BLaER1 treated with 17β-estradiol and CSF1 and Interleukin-3, amounts not matched to agents 10 nM and 100 nM (cell line): ENCODE results near the gene BTBD9.
"Not testable (repeated sequence)": the region's sequence is repeated elsewhere in the genome, so short reads cannot be mapped to it uniquely, and the experiment has no call there.

ENCODE experiments used
- H3K27ac ChIP-seq, 11 experiments: shearing (Covaris generic); formaldehyde crosslinking; 2 replicates each; pipeline ENCODE4 v1.8.1; 2022
- H3K27me3 ChIP-seq, 11 experiments: shearing (Covaris generic); formaldehyde crosslinking; 2 replicates each; pipeline ENCODE4 v1.8.1; 2022
- H3K36me3 ChIP-seq, 11 experiments: shearing (Covaris generic); formaldehyde crosslinking; 2 replicates each; pipeline ENCODE4 v1.8.1; 2022
- H3K4me1 ChIP-seq, 10 experiments: shearing (Covaris generic); formaldehyde crosslinking; 2 replicates each; pipeline ENCODE4 v1.8.1; 2022
- H3K4me2 ChIP-seq, 11 experiments: shearing (Covaris generic); formaldehyde crosslinking; 2 replicates each; pipeline ENCODE4 v1.8.1; 2022
- H3K4me3 ChIP-seq, 10 experiments: shearing (Covaris generic); formaldehyde crosslinking; 2 replicates each; pipeline ENCODE4 v1.8.1; 2022
- H3K9ac ChIP-seq, 11 experiments: shearing (Covaris generic); formaldehyde crosslinking; 2 replicates each; pipeline ENCODE4 v1.8.1; 2022
- H3K9me3 ChIP-seq, 11 experiments: shearing (Covaris generic); formaldehyde crosslinking; replicated peaks in 1 of 11; 2 replicates each; pipeline ENCODE4 v1.8.1; 2022
- H4K20me1 ChIP-seq, 11 experiments: shearing (Covaris generic); formaldehyde crosslinking; 2 replicates each; pipeline ENCODE4 v1.8.1; 2022
- Cebpa-rat ChIP-seq, 11 experiments: shearing (Covaris generic); IDR thresholded peaks; 2 replicates each; pipeline ENCODE4 v1.8.1; 2022

The BTBD9 gene

DNA sequence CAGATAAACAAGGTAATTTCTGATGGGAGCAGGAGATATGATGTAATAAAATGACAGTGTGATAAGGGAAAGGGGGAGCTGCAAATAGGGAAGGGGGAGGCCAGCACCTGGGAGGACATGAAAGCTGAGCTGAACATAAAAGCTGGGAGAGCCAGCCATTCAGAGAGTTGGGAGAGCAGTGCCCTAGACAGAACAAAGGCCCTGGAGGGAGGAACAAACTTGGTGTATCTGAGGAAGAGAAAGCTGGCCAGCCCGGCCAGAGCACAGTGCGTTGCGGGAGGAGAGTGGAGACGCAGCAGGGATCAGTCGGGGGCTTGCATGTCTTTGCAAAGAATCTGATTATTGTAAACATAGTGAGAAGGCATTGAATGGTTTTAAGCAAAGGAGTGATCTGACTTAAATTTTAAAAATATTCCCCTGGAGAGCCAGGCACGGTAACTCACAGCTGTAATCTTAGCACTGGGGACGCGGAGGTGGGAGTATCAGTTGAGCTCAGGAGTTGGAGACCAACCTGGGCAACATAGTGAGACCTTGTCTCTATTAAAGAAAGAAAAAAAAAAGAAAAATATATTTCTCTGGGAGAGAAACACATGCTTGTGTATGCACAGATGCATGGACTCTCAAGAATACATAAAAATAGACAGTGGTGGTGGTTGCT lies 502.0 kb downstream of the BTBD9 start:
- no peak overlapping the region for H3K27ac ChIP-seq
- peaks cover 30 to 100% (median 81%) of the 10 kb centered on the region in 11 experiments; a peak in 21 of 22 replicates for H4K20me1 ChIP-seq
- no peak overlapping the region for H3K4me3 ChIP-seq
- H3K36me3 ChIP-seq, result peaks cover 23 to 97% (median 64%) of the 10 kb centered on the region in 11 experiments; a peak in 20 of 22 replicates
- H3K4me2 ChIP-seq, result no peak overlapping the region
- H3K9ac ChIP-seq, result no peak overlapping the region
- no peak for TF ChIP-seq Cebpa-rat (IDR thresholded peaks at IDR 0.05)
- no peaks in the 10 kb centered on the region for H3K9me3 ChIP-seq
- H3K27me3 ChIP-seq, result no peaks in the 10 kb centered on the region
- H3K4me1 ChIP-seq, result peaks cover 0 to 9% (median 0%) of the 10 kb centered on the region in 10 experiments; a peak in 6 of 20 replicates

GRCh38 chr6:38136547-38136946 lies 503.2 kb downstream of the BTBD9 start:
- Histone ChIP-seq H3K27ac (no peak overlapping the region), H3K9ac (no peak overlapping the region), H3K36me3 (peaks cover 29 to 94% (median 61%) of the 10 kb centered on the region in 11 experiments), H4K20me1 (peaks cover 25 to 100% (median 80%) of the 10 kb centered on the region in 11 experiments; a peak in 20 of 22 replicates), H3K9me3 (no peaks in the 10 kb centered on the region), H3K4me1 (peaks cover 0 to 9% (median 0%) of the 10 kb centered on the region in 10 experiments; a peak in 6 of 20 replicates), H3K4me3 (no peak overlapping the region), H3K4me2 (no peak overlapping the region), H3K27me3 (no peaks in the 10 kb centered on the region)
- TF ChIP-seq Cebpa-rat (IDR thresholded peaks at IDR 0.05), result no peak

DNA sequence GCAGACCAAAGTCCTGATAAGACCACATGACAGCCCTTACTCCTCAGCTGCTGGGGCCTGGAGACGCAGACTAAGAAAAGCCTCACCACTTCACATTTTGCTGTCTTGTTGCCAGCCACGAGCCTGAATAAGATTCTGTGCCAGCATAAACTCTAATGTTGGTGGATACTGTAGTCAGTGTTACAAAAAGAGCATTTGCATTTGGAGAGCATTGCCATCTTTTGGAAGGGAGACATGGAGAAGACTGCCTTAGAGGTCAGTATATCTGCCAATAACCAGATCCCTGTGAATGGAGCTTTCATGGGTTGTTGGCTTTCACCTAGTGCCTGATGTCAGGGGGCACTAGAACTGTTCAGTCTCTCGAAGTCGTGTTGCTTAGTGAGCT lies 505.0 kb downstream of the BTBD9 start:
- no peak for TF ChIP-seq Cebpa-rat (IDR thresholded peaks at IDR 0.05)
- Histone ChIP-seq H3K4me3 (no peak overlapping the region), H4K20me1 (peaks cover 23 to 100% (median 68%) of the 10 kb centered on the region in 11 experiments; a peak in 19 of 22 replicates)

DNA sequence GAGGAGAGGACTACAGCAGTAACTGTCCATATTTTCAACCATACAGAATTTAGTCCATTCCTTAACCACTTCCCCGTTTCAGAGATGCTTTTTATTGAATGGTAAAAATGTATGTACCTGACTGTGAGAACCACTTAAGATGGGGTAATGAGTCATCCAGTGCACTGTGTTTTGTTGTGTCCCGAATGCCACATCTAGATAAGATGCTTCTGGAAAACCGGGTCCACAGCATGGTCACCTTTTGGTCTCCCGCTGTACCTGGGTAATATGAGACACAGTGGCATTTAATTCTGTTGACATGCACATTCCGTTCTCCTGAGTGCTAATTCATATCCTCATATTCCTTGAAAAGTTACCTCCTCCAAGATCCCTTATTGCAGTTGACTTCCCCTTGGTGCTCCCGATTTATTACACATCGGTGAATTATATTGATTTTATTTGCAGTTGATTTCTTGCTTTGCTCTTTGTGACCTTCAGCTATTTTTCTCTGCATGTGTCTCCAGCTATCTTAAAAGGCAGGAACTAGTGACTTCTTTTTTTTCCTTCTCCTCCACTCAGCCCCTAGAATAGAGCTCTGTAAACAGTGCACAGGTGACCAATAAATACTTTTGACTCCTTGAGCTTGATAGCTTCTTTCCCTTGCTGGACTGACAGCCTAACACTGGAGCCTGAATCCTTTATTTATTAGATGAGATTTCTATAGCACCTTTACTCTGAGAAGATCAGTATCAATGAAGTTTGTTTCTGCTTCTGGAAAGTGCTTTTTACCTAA lies 505.6 kb downstream of the BTBD9 start:
- Histone ChIP-seq H3K9me3 (peaks cover 0 to 8% (median 0%) of the 10 kb centered on the region in 11 experiments; a peak in 3 of 22 replicates), H3K36me3 (peaks cover 21 to 83% (median 54%) of the 10 kb centered on the region in 11 experiments), H3K4me1 (peaks cover 0 to 5% (median 0%) of the 10 kb centered on the region in 10 experiments; a peak in 6 of 20 replicates), H3K9ac (no peak overlapping the region), H3K27ac (no peak overlapping the region), H3K27me3 (no peaks in the 10 kb centered on the region), H3K4me2 (no peak overlapping the region), H4K20me1 (peaks cover 23 to 100% (median 63%) of the 10 kb centered on the region in 11 experiments; a peak in 19 of 22 replicates), H3K4me3 (no peak overlapping the region)
- no peak for TF ChIP-seq Cebpa-rat (IDR thresholded peaks at IDR 0.05)

More for the DNA sequence above, 505.0 kb downstream of the BTBD9 start:
- no peak overlapping the region for H3K4me2 ChIP-seq
- peaks cover 23 to 81% (median 57%) of the 10 kb centered on the region in 11 experiments for H3K36me3 ChIP-seq
- no peaks in the 10 kb centered on the region for H3K27me3 ChIP-seq
- peaks cover 0 to 9% (median 0%) of the 10 kb centered on the region in 10 experiments; a peak in 6 of 20 replicates for H3K4me1 ChIP-seq
- H3K9me3 ChIP-seq, result peaks cover 0 to 4% (median 0%) of the 10 kb centered on the region in 11 experiments; a peak in 1 of 22 replicates
- no peak overlapping the region for H3K9ac ChIP-seq
- no peak overlapping the region for H3K27ac ChIP-seq

DNA sequence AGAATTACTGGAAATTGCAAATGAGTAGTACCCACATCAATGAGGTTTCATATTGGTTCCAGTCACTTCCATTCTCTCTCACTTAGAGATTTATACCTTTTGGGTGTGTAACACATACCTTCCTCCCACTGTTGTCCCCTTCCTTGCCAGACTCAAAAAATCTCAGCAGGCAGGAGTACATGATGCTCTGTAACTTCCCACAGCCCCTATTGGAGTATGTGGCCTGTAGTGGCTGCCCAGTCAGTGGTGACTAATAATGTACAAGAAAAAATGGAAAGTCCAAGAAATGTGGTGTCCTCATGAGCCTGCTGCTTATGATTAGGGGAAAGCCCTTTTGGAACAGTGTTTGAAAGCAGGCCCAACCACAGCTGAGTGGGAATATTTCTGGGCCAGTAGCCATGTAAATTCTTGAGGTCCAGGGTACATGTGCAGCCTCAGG lies 508.2 kb downstream of the BTBD9 start:
- Histone ChIP-seq H3K9me3 (peaks cover 0 to 21% (median 7%) of the 10 kb centered on the region in 11 experiments; a peak in 10 of 22 replicates), H3K36me3 (peaks cover 33 to 84% (median 56%) of the 10 kb centered on the region in 11 experiments), H3K4me3 (no peak overlapping the region), H3K9ac (no peak overlapping the region), H3K27me3 (no peaks in the 10 kb centered on the region), H3K27ac (no peak overlapping the region), H3K4me2 (no peak overlapping the region), H4K20me1 (peaks cover 10 to 97% (median 46%) of the 10 kb centered on the region in 11 experiments; a peak in 19 of 22 replicates), H3K4me1 (no peaks in the 10 kb centered on the region)
- TF ChIP-seq Cebpa-rat (IDR thresholded peaks at IDR 0.05), result no peak

GRCh38 chr6:38127284-38127683 lies 512.4 kb downstream of the BTBD9 start:
- H3K27ac ChIP-seq, result no peak overlapping the region
- H3K4me1 ChIP-seq, result no peaks in the 10 kb centered on the region
- no peak for TF ChIP-seq Cebpa-rat (IDR thresholded peaks at IDR 0.05)

GRCh38 chr6:38124224-38124926 lies 515.4 kb downstream of the BTBD9 start:
- not testable (repeated sequence) for H3K4me3 ChIP-seq, H3K27ac ChIP-seq, H3K4me1 ChIP-seq, H3K27me3 ChIP-seq, H3K4me2 ChIP-seq, H3K9ac ChIP-seq
- Histone ChIP-seq H3K9me3 (peaks cover 0 to 34% (median 17%) of the 10 kb centered on the region in 11 experiments; a peak in 15 of 22 replicates), H3K36me3 (peaks cover 68 to 98% (median 82%) of the 10 kb centered on the region in 11 experiments), H4K20me1 (peaks cover 0 to 95% (median 16%) of the 10 kb centered on the region in 11 experiments; a peak in 14 of 22 replicates)

More at GRCh38 chr6:38127284-38127683, 512.4 kb downstream of the BTBD9 start:
- Histone ChIP-seq H3K9me3 (peaks cover 0 to 36% (median 22%) of the 10 kb centered on the region in 11 experiments; a peak in 15 of 22 replicates), H3K4me2 (no peak overlapping the region), H3K4me3 (no peak overlapping the region), H3K27me3 (no peaks in the 10 kb centered on the region), H4K20me1 (peaks cover 4 to 95% (median 18%) of the 10 kb centered on the region in 11 experiments; a peak in 14 of 22 replicates), H3K36me3 (peaks cover 49 to 90% (median 65%) of the 10 kb centered on the region in 11 experiments), H3K9ac (no peak overlapping the region)

DNA sequence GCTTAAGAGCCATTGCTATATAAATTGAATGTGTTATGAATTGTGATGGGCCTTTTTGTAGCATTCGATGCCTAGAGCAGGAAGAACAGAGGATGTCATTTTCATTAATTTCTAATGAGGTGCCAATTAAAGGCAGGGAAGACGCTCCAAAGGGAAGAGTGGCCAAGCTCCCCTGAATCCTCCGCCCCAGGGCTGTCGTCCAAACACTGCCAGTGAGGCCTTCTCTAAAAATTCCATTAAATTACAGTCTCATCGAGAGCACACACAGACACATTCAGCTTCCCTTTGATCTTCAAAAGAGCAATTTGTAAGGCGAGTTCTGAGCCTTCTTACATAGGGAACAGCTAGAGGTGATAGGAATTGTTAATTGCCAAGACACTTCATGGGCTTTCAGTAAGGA lies 520.2 kb downstream of the BTBD9 start:
- H3K4me1 ChIP-seq, result peaks cover 0 to 7% (median 0%) of the 10 kb centered on the region in 10 experiments; a peak in 3 of 20 replicates
- H3K36me3 ChIP-seq, result peaks cover 84 to 99% (median 91%) of the 10 kb centered on the region in 11 experiments
- peaks cover 11 to 100% (median 40%) of the 10 kb centered on the region in 11 experiments; a peak in 19 of 22 replicates for H4K20me1 ChIP-seq
- no peak overlapping the region for H3K27ac ChIP-seq
- H3K27me3 ChIP-seq, result no peaks in the 10 kb centered on the region
- no peak overlapping the region for H3K4me2 ChIP-seq
- H3K9me3 ChIP-seq, result peaks cover 0 to 7% (median 0%) of the 10 kb centered on the region in 11 experiments; a peak in 7 of 22 replicates
- no peak for TF ChIP-seq Cebpa-rat (IDR thresholded peaks at IDR 0.05)
- H3K9ac ChIP-seq, result no peak overlapping the region
- no peak overlapping the region for H3K4me3 ChIP-seq
